ENCODE measurements around the gene RACGAP1.

RACGAP1 gene

DNA sequence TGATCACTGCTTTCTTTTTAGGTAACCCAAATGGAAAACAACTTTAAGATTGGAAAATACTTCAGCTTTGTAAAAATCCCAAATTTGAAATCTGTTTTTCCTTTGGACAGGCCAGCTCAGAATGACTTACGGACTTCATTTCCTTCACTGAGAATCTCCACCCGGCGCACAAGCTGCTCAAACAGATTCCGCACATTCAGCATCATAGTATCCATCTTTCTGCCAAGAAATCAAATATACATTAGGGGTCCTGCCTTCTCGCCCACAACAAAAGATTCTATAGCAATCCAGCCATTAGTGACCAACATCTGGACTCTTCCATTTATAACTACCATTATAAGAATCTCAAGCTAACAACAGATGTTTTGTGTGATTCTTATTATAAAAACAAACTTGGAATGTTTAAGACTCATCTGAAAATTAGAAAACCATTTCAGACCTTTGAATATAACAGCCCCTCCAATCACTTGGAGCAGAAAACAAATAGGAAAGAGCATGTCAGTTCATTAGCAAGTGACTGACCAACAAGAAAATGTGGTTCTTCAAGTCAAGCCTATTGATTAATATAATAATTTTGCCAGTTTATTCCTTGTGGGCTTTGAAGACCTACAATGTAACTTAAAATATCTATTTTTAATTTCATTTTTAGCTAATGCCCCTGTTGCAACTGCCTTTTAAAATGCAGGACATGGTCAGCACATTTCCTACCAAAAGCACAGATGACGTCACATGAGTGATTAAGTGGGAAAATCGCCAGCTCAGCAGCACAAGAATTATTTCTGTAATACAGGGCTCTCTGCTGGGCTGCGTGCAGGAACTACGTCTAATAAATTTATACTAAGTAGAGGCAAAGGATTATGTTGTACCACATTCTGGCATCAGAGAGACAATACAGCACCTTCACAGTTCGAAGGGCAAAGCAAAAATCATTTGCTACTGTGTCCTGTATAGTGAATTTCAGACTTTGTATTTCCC, 8.5 kb downstream of the RACGAP1 start:
- no peak for DNase-seq (ENCODE audit: extremely low spot score)
- no peak for TF ChIP-seq L3MBTL2 (conservative IDR thresholded peaks at IDR 0.05)
- CTCF ChIA-PET: interaction anchor here (0.6 to 1.4 kb wide), 3 partner anchors 34 to 141 kb away, joined by 3 to 7 read pairs (median 3); no protein-coding TSS in a partner anchor
- POLR2A ChIA-PET: interaction anchor here (1.0 kb wide), 1 partner anchor 9 kb away, joined by 4 read pairs; the partner anchor contains the start of gene RACGAP1

DNA sequence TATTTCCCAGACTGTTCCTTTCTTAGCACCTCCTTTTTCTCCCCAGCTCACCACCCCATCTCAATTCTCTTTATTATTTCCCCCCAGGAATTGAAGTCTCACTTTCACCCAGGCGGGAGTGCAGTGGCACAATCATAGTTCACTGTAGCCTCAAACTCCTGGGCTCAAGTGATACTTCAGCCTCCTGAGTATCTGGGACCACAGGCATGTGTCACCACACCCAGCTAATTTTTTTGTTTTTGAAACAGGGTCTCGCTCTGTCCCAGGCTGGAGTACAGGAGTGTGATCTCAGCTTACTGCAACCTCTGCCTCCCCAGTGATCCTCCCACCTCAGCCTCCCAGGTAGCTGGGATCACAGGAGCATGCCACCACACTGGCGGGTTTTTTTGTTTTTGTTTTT, 11.0 kb downstream of the RACGAP1 start:
- ChIA-PET POLR2A (interaction anchor here (1.6 kb wide), 1 partner anchor 11 kb away, joined by 6 read pairs; the partner anchor contains the start of gene RACGAP1), CTCF (interaction anchor here (1.1 kb wide), 1 partner anchor 47 kb away, joined by 4 read pairs; no protein-coding TSS in a partner anchor)
- no peak for DNase-seq (ENCODE audit: extremely low spot score)
- no peak for TF ChIP-seq FOXA1 (IDR thresholded peaks at IDR 0.05)
- no peak for TF ChIP-seq L3MBTL2 (conservative IDR thresholded peaks at IDR 0.05)
- no peak for TF ChIP-seq ZNF384 (IDR thresholded peaks at IDR 0.05)
- TF ChIP-seq LEF1 (IDR thresholded peaks at IDR 0.05; ENCODE audit: borderline replicate concordance): no peak

DNA sequence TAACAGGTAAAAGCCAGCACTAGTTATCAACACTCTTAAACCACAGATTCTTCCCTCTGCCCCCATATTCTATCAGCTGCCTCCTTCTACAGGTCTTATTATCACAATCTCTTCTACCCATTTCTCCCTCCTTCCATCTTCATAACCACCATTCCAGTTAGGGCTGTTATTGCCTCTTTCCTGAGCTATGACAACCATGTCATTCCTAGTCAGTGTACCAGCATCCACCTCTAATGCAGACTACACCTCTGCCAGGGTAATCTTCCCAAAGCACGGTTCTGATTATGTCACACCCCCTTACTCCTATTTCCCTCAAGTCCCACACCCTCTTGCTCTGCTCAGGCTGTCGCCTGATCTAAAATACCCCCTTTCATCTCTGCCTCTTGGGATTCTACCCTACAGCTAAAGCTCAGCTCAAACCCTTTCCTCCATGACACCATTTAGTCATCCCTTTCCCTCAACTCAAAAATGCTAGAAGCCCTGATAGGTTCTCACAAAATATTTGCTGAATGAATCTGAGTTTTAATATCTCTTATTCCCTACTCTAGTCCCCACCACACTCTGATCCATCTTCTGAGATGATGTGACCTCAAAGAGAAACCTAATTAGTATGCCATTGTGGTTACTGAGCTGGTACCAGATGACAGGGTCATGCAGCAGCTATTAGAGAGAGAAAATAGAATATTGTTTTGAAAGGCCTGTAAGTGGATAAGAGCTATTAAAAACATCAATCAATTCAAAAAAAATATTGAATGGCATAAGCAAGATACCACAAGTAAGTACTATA, 11.7 kb downstream of the RACGAP1 start:
- ChIA-PET CTCF (interaction anchor here (1.1 to 1.2 kb wide), 2 partner anchors 46 to 272 kb away, joined by 4 read pairs; partner anchors contain the start of gene TMBIM6), POLR2A (interaction anchor here (1.6 kb wide), 1 partner anchor 12 kb away, joined by 6 read pairs; the partner anchor contains the start of gene RACGAP1)
- no peak for TF ChIP-seq HDGF (IDR thresholded peaks at IDR 0.05; ENCODE audit: borderline replicate concordance)
- no peak for TF ChIP-seq L3MBTL2 (conservative IDR thresholded peaks at IDR 0.05)
- TF ChIP-seq TARDBP (IDR thresholded peaks at IDR 0.05): no peak
- no peak for TF ChIP-seq SUZ12 (IDR thresholded peaks at IDR 0.05)
- no peak for TF ChIP-seq NFRKB (IDR thresholded peaks at IDR 0.05)
- no peak for TF ChIP-seq BHLHE40 (IDR thresholded peaks at IDR 0.05; ENCODE audit: borderline replicate concordance)
- no peak for TF ChIP-seq ELF4 (IDR thresholded peaks at IDR 0.05)
- TF ChIP-seq ARNT (IDR thresholded peaks at IDR 0.05): no peak
- no peak for TF ChIP-seq FOXK2 (IDR thresholded peaks at IDR 0.05)
- TF ChIP-seq, protein P1, sequence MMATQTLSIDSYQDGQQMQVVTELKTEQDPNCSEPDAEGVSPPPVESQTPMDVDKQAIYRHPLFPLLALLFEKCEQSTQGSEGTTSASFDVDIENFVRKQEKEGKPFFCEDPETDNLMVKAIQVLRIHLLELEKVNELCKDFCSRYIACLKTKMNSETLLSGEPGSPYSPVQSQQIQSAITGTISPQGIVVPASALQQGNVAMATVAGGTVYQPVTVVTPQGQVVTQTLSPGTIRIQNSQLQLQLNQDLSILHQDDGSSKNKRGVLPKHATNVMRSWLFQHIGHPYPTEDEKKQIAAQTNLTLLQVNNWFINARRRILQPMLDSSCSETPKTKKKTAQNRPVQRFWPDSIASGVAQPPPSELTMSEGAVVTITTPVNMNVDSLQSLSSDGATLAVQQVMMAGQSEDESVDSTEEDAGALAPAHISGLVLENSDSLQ (IDR thresholded peaks at IDR 0.05): no peak
- TF ChIP-seq SP1 (IDR thresholded peaks at IDR 0.05): no peak
- no peak for TF ChIP-seq FOXM1 (IDR thresholded peaks at IDR 0.05; ENCODE audit: borderline replicate concordance)
- DNase-seq (ENCODE audit: extremely low spot score): no peak

DNA sequence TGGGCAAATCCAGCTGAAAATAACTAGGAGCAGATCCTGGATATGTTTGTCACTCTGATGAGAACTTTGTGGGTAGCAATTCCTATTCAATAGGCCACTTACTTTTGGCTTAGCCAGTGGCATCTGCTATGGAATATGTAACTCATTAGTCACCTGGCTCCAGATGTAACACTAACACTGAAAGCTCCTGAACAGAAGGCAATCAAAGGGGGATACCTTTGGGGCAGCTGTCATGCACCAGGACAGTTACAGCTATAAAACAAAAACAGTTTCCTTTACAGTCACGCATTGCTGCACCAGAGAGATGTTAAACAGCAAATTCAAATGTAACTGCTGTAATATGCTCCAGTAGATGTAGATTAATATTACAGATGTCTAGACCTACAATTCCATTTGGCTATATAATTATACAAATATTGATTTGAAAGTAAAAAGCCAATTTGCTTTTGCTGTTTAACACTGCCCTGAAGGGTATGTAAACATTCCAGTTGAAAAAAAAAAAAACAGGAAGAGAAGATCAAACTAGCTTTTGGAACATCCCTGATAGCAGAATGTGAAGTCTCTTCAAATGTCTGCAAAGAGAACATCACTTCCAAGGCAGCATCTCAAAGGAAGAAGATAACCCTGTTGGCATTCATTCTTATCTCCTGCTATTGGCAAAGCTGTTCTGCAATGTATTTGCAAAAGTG, 18.4 kb downstream of the RACGAP1 start:
- ChIA-PET CTCF (interaction anchor here (0.7 kb wide), 1 partner anchor 48 kb away, joined by 3 read pairs; no protein-coding TSS in a partner anchor), POLR2A (interaction anchor here (1.1 kb wide), 1 partner anchor 78 kb away, joined by 3 read pairs; the partner anchor contains the start of gene SMARCD1)
- DNase-seq (ENCODE audit: extremely low spot score): no peak

DNA sequence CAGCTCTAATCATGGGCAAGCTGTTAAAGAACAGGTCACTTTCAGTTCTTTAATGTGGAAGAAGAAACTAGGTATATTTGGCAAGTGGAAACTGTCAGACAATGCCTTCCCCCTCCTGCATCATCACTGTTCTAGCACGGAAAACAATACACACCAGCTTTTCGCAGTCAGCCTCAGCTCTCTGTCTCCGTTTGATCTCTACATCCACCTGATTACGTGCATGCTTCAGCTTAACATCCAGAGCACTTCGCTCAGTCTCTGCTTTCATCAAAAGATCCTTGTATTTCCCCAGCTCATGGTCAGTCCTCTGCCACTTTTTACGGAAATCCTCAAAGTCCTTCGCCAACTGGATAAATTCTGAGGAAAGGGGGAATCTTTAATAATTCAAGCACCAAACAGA, 19.0 kb downstream of the RACGAP1 start:
- ChIA-PET POLR2A (no interaction called here), CTCF (no interaction called here)
- no peak for DNase-seq (ENCODE audit: extremely low spot score)
- TF ChIP-seq FOXA1 (IDR thresholded peaks at IDR 0.05): no peak
- no peak for TF ChIP-seq ZNF384 (IDR thresholded peaks at IDR 0.05)
- no peak for TF ChIP-seq TARDBP (IDR thresholded peaks at IDR 0.05)
- TF ChIP-seq CTBP1 (IDR thresholded peaks at IDR 0.05; ENCODE audit: borderline replicate concordance): no peak
- TF ChIP-seq, protein P1 (IDR thresholded peaks at IDR 0.05): no peak
- no peak for TF ChIP-seq L3MBTL2 (conservative IDR thresholded peaks at IDR 0.05)
- TF ChIP-seq ELF4 (IDR thresholded peaks at IDR 0.05): no peak
- no peak for TF ChIP-seq ARNT (IDR thresholded peaks at IDR 0.05)
- TF ChIP-seq NFRKB (IDR thresholded peaks at IDR 0.05): no peak
- TF ChIP-seq SUZ12 (IDR thresholded peaks at IDR 0.05): no peak
- TF ChIP-seq LEF1 (IDR thresholded peaks at IDR 0.05; ENCODE audit: borderline replicate concordance): no peak
- no peak for TF ChIP-seq FOXM1 (IDR thresholded peaks at IDR 0.05; ENCODE audit: borderline replicate concordance)
- TF ChIP-seq BHLHE40 (IDR thresholded peaks at IDR 0.05; ENCODE audit: borderline replicate concordance): no peak
- no peak for TF ChIP-seq SP1 (IDR thresholded peaks at IDR 0.05)

More for the DNA sequence above, 18.4 kb downstream of the RACGAP1 start:
- TF ChIP-seq, protein P1 (IDR thresholded peaks at IDR 0.05): no peak
- TF ChIP-seq CTBP1 (IDR thresholded peaks at IDR 0.05; ENCODE audit: borderline replicate concordance) (no peak), FOXA1 (IDR thresholded peaks at IDR 0.05) (no peak), LEF1 (IDR thresholded peaks at IDR 0.05; ENCODE audit: borderline replicate concordance) (no peak), FOXM1 (IDR thresholded peaks at IDR 0.05; ENCODE audit: borderline replicate concordance) (no peak), ELF4 (IDR thresholded peaks at IDR 0.05) (no peak), ZNF384 (IDR thresholded peaks at IDR 0.05) (no peak)

All from HEK293T (cell line).